GM18870 (cell line): ENCODE results near the gene MS4A4A.
"Not testable (repeated sequence)": the region's sequence is repeated elsewhere in the genome, so short reads cannot be mapped to it uniquely, and the experiment has no call there.

Experiments
- ATAC-seq: cut with Tn5 transposase; IDR thresholded peaks from one replicate; pipeline ENCODE4 v1.9.1; 2021; ENCODE audit warnings: moderate library complexity; ENCODE audit not compliant: unreplicated experiment

The MS4A4A gene

DNA sequence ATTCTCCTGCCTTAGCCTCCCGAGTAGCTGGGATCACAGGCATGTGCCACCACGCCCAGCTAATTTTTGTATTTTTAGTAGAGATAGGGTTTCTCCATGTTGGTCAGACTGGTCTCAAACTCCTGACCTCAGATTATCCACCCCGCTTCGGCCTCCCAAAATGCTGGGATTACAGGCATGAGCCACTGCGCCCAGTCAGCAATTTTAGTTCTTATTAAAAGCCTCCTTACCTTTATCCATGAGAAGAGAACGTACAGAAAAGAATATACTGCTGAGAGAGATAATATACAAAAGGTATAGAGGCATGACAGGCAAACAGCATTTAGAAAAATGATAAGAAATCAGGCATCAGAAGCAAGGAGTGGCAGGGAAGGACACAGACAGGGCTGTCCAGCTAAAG is 21.4 kb downstream of the MS4A4A start:
- not testable (repeated sequence) for ATAC-seq

GRCh38 chr11:60303661-60304060 is 23.2 kb downstream of the MS4A4A start:
- ATAC-seq: no peak

DNA sequence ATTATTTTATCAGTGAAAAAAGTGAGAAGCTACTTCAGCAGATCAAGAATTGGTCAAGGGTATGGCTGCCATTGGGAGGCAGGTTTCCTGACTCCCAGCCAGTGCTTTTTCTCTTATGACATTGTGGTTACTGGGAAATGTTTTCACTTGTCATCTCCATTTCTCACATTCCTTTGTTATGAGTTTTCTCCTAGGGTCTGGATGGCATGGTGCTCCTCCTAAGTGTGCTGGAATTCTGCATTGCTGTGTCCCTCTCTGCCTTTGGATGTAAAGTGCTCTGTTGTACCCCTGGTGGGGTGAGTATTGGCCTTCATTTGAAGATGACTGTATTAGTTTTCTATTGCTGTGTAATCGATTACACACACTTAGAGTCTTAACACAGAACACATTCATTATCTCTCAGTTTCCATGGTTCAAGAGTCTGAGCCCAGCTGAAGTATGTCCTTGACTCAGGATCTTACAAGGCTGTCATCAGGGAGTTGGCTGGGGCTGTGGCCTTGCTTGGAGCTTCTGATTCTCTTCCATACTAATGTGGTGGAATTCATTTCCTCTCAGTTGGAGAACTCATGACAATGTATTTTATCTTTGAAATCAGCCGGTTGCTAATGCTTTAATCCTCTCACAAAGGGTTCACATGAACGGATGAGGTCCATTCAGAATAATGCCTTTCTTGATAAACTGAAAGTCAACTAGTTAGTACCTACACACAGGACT is 25.6 kb downstream of the MS4A4A start:
- ATAC-seq: no peak

DNA sequence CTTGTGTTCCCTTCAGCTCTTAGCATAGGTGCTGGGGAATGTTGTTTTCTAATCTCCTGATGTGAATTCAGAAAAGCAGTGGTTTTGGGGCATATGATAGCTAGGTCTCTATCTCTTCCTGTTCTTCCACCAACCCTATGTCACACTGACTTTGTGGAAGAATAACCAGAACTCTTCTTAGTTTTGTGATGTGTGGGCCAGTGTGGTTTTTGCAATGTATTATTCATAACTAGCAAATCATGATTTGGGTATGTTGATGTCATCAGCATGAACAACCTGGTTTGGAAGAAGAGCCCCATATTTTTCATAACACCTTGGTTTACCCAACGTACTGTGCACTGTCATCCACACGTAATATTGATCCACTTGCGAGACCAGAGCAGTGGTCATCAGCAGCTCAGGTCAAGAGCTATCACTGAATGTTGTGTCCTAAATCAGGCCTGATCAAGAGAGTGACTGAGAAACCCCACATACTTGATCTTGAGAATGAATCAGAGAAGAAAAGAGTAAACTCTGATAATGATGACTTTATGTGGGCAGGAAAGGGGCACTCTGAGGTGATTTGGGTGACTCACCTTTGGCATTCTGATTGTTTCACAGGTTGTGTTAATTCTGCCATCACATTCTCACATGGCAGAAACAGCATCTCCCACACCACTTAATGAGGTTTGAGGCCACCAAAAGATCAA is 27.2 kb downstream of the MS4A4A start:
- no peak for ATAC-seq

DNA sequence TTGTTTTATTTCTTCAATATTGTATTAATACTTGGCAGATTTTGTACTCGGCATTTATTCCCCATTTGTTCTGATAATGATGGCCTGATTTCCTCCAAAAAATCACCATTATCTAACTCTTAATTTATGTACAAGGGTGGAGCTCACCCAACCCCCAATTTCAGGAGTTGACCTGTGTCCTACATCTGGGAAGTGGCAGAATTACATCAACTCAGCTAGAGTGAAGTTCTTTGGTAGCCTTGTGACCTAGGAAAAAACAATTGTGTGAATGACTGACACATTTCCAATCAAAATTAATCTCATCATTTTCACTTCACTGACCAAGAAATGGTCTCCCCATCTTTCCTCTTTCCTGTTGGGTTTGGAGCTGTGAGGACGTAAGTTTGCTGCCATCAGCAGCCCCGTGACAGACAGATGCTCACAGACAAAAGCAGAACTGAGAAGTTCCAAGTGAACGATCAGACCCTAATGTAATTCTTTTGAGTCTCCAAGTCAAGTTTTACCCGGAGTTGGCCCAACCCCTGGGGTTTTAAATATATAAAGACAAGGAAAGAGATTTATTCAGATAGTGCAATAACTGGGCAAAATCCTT is 30.0 kb downstream of the MS4A4A start:
- no peak for ATAC-seq

GRCh38 chr11:60314635-60315321 is 34.3 kb downstream of the MS4A4A start:
- no peak for ATAC-seq

DNA sequence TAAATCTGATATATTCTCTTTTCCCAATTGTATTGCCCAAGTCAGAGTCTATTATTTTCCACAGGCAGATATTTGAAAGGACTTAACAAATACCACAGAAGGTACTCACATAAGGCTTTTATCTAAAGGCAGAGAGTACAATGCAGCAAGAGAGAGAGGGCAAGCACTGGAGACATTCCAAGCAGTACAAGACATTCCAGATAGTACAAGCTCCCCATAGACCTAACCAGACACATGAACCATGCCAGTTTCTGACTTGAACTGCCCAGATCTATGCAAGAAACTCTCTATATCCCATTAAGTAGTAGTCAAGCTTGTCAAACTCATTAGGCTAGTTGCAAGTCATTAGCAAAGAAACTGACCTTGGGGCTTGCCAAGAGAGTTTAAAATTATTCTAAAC is 35.4 kb downstream of the MS4A4A start:
- no peak for ATAC-seq

GRCh38 chr11:60316317-60316716 is 35.9 kb downstream of the MS4A4A start:
- ATAC-seq: no peak

GRCh38 chr11:60318726-60319125 is 38.3 kb downstream of the MS4A4A start:
- no peak for ATAC-seq

- no peak for ATAC-seq
These were observed 40.6 kb downstream of the MS4A4A start for GRCh38 chr11:60321051-60321450.

GRCh38 chr11:60326955-60327354 is 46.5 kb downstream of the MS4A4A start, which contains the start of gene MS4A6E:
Gene MS4A6E (plus strand): TSS chr11:60327255. CDS start chr11:60334896, 7,641 bp downstream.
- no peak for ATAC-seq

GRCh38 chr11:60328460-60328859 is 48.0 kb downstream of the MS4A4A start:
- no peak for ATAC-seq

DNA sequence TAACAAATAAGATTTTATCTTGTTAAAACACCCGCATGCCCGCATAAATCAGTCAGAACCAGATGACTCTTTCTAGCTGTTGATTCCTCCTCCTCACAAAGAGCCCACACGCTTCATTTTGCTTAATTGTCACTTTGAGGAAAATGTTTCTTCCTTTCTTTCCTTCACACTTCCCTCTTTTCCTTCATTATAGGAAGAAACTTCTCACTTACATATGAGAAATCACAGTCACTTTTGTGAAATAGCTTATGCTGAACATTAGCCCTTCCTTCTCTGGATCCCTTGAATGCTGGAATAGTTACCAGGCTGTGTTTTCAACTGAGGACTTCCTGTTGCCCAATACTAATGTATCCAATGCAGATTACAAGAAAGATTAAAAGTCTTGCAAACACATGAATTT is 52.4 kb downstream of the MS4A4A start:
- ATAC-seq: no peak

DNA sequence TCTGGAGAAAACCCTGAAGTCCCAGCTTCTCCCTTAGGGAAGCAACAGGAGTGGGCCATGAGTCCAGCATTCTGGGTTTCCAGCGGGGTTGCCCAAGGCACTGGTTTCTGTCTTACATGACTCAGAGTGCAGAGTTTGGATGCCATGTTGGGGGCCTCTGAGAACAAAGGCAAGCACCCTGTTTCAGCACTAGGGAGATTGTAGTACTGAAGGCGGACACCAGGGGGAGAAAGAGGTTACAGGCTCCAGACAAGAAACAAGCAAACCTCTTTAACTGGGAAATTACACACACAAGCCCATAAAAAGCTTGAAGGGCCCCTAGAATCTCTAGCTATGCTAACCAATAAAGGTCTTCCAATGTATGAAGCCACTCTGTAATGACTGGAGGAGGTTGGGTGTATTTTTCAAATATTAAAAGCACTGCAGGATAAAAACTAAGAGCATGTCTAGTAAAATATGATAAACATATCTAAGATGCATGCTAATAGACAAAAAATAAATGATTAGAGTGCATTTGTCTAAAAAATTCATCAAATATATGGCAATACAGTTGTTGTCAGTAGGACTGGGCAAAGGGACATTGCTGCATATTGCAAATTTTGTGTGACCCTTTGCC is 53.6 kb downstream of the MS4A4A start:
- no peak for ATAC-seq

DNA sequence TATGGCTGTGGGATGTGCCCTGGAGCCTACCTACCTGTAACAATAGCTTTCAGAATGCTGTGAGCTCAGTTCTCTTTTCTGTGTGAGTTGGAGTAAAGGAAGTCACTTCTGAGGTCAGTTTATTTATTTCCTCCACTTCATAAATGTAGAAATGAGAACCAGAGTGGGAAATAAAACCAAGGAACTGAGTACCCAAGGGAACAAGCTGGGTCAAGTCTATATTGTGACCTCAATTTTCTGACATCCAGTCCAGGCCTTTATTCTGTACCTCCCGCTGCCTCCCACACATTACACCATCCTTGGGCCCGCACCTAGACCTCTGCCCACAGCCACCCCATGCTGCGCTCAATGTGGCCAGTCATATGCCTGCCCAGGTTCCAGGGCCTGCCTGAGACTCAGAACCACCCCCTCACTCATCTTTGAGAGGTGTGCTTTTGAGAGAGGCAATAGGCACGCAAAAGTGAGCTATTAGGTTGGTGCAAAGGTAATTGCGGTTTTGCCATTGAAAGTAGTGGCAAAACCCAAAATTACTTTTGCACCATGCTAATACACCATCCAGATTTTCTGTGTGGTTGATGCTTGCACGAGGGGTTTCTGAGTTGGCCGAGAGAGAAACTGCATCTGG is 56.4 kb downstream of the MS4A4A start:
- ATAC-seq: no peak

DNA sequence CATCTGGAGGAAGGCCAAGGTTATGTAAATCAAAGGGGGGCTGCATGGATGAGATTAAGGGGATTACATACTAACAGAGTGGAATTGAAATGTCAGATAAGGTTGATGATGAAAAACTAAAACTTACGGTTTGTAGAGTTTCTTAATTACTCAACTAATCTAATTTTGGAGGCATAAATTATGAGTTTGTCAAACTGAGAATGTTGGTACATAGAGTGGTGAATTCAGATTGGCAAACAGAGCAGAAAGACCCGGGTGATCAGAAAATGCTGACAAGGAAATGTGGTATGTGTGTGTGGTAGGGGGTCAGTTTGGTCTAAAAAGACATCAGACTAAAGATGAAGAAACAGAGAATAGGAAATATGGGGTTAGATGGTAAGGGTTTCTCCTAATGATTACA is 57.6 kb downstream of the MS4A4A start:
- ATAC-seq: no peak

DNA sequence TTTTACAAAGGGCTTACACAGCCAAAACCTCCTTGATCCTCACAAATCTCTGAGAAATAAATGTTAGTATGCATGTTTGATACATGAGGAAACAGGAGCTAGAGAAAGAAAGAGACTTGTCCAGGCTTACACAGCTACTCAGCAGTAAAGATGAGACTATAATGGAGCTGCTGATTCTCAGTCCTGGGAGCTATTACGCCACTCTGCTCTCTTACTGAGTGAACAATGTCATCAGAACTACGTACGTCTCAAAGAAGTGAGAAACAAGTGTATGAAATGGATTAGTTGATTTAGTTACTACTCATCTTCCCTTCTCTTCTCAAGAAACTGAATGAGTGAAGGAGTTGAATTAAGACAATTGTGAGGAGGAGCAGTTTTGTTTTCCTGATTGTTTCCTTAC is 58.9 kb downstream of the MS4A4A start:
- no peak for ATAC-seq

DNA sequence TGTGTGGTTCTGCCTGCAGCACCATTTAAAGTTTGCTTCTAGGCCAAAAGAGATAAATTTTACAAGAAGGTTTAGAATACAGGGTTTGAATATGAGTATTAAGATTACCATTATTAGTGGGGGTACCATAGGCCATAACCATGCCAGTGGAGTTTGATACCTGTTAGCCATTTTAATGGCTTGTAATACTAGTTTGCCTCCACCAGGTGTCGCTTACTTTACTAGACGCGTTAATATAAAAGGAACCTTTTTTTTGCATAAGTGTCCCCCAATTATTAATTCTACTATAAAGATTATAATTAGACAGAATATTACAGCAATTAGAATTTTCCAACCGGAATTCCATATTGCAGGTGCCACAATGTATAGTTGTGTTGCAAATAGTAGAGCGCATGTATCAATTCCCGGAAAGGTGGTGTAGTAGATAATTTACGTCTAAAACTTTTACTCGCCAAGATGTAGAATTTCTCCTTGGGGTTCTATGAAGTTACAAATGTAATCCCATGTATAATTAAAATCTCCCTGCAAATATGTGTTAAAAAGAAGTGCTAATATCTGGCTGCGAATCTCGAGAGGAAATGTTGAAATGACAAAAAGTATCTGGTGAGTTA is 62.7 kb downstream of the MS4A4A start:
- ATAC-seq: no peak

GRCh38 chr11:60344146-60344545 is 63.7 kb downstream of the MS4A4A start:
- no peak for ATAC-seq

DNA sequence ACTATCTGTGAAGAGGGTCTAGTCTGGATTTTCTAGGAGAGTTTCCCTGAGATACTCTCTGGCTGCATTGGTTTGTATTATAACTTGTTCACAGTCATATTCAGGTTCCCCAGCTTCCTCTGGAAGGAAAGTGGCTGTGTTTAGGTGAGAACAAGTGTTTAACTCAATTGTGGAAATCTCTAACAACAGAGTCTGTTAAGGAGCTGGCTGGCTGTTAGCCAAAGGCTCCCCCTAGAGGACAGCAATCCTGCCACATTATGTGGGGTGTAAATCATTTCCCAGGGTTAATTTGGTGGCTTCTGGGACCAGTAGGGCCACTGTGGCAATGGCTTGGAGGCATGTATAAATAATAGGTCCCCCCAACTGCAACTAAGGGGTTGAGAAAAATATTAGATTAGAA is 65.0 kb downstream of the MS4A4A start:
- no peak for ATAC-seq
